ENCODE results near the gene GBX2. TPM values are rescaled to one million over a fixed set of nuclear protein-coding genes. Genes with fewer than 3 reads are reported as not detected.

The GBX2 gene
- total RNA-seq, 2 donors from 2014 or later, result 0.20 TPM; not detected in 1

GRCh38 chr2:236215761-236216333 is 47.7 kb upstream of the GBX2 start:
- 93% methylated on average over 11 to 12 of the region's 12 CpGs for WGBS, 2 experiments (ENCODE audit: insufficient coverage in 1 of 2, insufficient read length in 1 of 2)
- Histone ChIP-seq H3K4me3 (ENCODE audit: low read length) (no peak overlapping the region), H3K27ac (ENCODE audit: low read depth, low read length) (no peak overlapping the region), H3K4me1 (ENCODE audit: control insufficient read depth, insufficient read depth, low read length) (no peaks in the 10 kb centered on the region), H3K36me3 (ENCODE audit: control insufficient read depth, insufficient read depth, low read length) (no peaks in the 10 kb centered on the region), H3K27me3 (ENCODE audit: control insufficient read depth, insufficient read depth, low read length, poor library complexity, severe bottlenecking) (no peaks in the 10 kb centered on the region), H3K9ac (ENCODE audit: extremely low read depth, low read length, poor library complexity, severe bottlenecking) (no peak overlapping the region), H3K9me3 (ENCODE audit: control insufficient read depth, low read length) (no peaks in the 10 kb centered on the region)
- Mint-ChIP-seq H3K36me3 (ENCODE audit: low read depth) (no peaks in the 10 kb centered on the region), H3K4me1 (no peaks in the 10 kb centered on the region), H3K27me3 (ENCODE audit: insufficient read depth) (peaks cover 31% of the 10 kb centered on the region), H3K4me3 (no peak overlapping the region), H3K9me3 (no peaks in the 10 kb centered on the region), H3K27ac (no peak overlapping the region)
- no peak for DNase-seq
- no peak for TF ChIP-seq CTCF (conservative IDR thresholded peaks at IDR 0.05)

- TF ChIP-seq CTCF (conservative IDR thresholded peaks at IDR 0.05), result no peak
- H3K4me3 Mint-ChIP-seq, result no peak overlapping the region
- no peaks in the 10 kb centered on the region for H3K36me3 Mint-ChIP-seq (ENCODE audit: low read depth)
- no peak for DNase-seq
- Histone ChIP-seq H3K9ac (ENCODE audit: extremely low read depth, low read length, poor library complexity, severe bottlenecking) (no peak overlapping the region), H3K4me1 (ENCODE audit: control insufficient read depth, insufficient read depth, low read length) (no peaks in the 10 kb centered on the region), H3K4me3 (ENCODE audit: low read length) (no peak overlapping the region), H3K36me3 (ENCODE audit: control insufficient read depth, insufficient read depth, low read length) (no peaks in the 10 kb centered on the region), H3K9me3 (ENCODE audit: control insufficient read depth, low read length) (no peaks in the 10 kb centered on the region), H3K27ac (ENCODE audit: low read depth, low read length) (no peak overlapping the region), H3K27me3 (ENCODE audit: control insufficient read depth, insufficient read depth, low read length, poor library complexity, severe bottlenecking) (no peaks in the 10 kb centered on the region)
- H3K27ac Mint-ChIP-seq, result no peak overlapping the region
- H3K9me3 Mint-ChIP-seq, result no peaks in the 10 kb centered on the region
- H3K27me3 Mint-ChIP-seq (ENCODE audit: insufficient read depth), result peaks cover 33% of the 10 kb centered on the region
- WGBS, 2 experiments (ENCODE audit: insufficient coverage in 1 of 2, insufficient read length in 1 of 2), result 64 to 84% methylated on average over 2 to 6 of the region's 6 CpGs
- no peaks in the 10 kb centered on the region for H3K4me1 Mint-ChIP-seq
Measured at GRCh38 chr2:236215196-236215595, 47.0 kb upstream of the GBX2 start.

GRCh38 chr2:236214376-236214995 is 46.3 kb upstream of the GBX2 start:
- no peaks in the 10 kb centered on the region for H3K4me1 ChIP-seq (ENCODE audit: control insufficient read depth, insufficient read depth, low read length)
- Mint-ChIP-seq H3K4me1 (peaks cover 2% of the 10 kb centered on the region), H3K36me3 (ENCODE audit: low read depth) (no peaks in the 10 kb centered on the region), H3K4me3 (no peak overlapping the region), H3K27me3 (ENCODE audit: insufficient read depth) (peaks cover 31% of the 10 kb centered on the region), H3K9me3 (no peaks in the 10 kb centered on the region), H3K27ac (no peak overlapping the region)
- DNase-seq, result no peak
- no peaks in the 10 kb centered on the region for H3K27me3 ChIP-seq (ENCODE audit: control insufficient read depth, insufficient read depth, low read length, poor library complexity, severe bottlenecking)
- no peaks in the 10 kb centered on the region for H3K9me3 ChIP-seq (ENCODE audit: control insufficient read depth, low read length)
- no peaks in the 10 kb centered on the region for H3K36me3 ChIP-seq (ENCODE audit: control insufficient read depth, insufficient read depth, low read length)
- 97 to 98% methylated on average over 64 to 92 of the region's 92 CpGs for WGBS, 2 experiments (ENCODE audit: insufficient coverage in 1 of 2, insufficient read length in 1 of 2)
- no peak overlapping the region for H3K9ac ChIP-seq (ENCODE audit: extremely low read depth, low read length, poor library complexity, severe bottlenecking)
- TF ChIP-seq CTCF (conservative IDR thresholded peaks at IDR 0.05), result no peak
- no peak overlapping the region for H3K27ac ChIP-seq (ENCODE audit: low read depth, low read length)
- no peak overlapping the region for H3K4me3 ChIP-seq (ENCODE audit: low read length)

All from endodermal cell (in vitro differentiated cells).